H1 (cell line): Measurements from ENCODE around the gene DHRS9. TPM values are rescaled to one million over a fixed set of nuclear protein-coding genes. Genes with fewer than 3 reads are reported as not detected.

ENCODE experiments used
- CTCF ChIA-PET: fragments of 300-600 bp; sonication (Branson Sonifier 250); formaldehyde crosslinking; loops from one replicate; lab custom pipeline; 2021; ENCODE audit not compliant: partially characterized antibody; lab: Charles Lee
- POLR2A ChIA-PET: fragments of 300-600 bp; sonication (Branson Sonifier 250); formaldehyde crosslinking; loops from one replicate; lab custom pipeline; 2021; ENCODE audit warnings: inconsistent platforms; ENCODE audit not compliant: partially characterized antibody; lab: Charles Lee
- DNase-seq, 2 experiments: peaks; one replicate each; pipeline versions ENCODE4 v3.0.0 to v3.0.0-alpha.2; 2010 to 2022; ENCODE audit warnings: low spot score in 2 of 2, low read depth in 1 of 2, mixed read lengths in 1 of 2
- FAIRE-seq: peaks from 2 replicates; lab custom pipeline; 2011; peaks lifted over from hg19 to GRCh38; lab: Jason Lieb, UNC
- H2AFZ ChIP-seq: 2 replicates; pipeline ENCODE4 v1.8.1; 2012; ENCODE audit warnings: low read length, inconsistent platforms
- H2AK5ac ChIP-seq: 2 replicates; pipeline ENCODE4 v1.6.1; 2013; ENCODE audit warnings: low read depth, low read length
- H2BK120ac ChIP-seq: replicated peaks from 2 replicates; pipeline ENCODE3; 2013; ENCODE audit warnings: low read depth, low read length, inconsistent platforms
- H2BK12ac ChIP-seq: 2 replicates; pipeline ENCODE4 v1.6.1; 2013; ENCODE audit warnings: low read depth, low read length
- H2BK15ac ChIP-seq: 2 replicates; pipeline ENCODE4 v1.6.1; 2013; ENCODE audit warnings: low read length
- H2BK20ac ChIP-seq: 2 replicates; pipeline ENCODE4 v1.6.1; 2013; ENCODE audit warnings: low read length
- H2BK5ac ChIP-seq: 2 replicates; pipeline ENCODE4 v1.6.1; 2013; ENCODE audit warnings: low read depth, low read length
- H3K14ac ChIP-seq: 2 replicates; pipeline ENCODE4 v1.6.1; 2013; ENCODE audit warnings: inconsistent platforms; ENCODE audit not compliant: insufficient read length
- H3K18ac ChIP-seq: 2 replicates; pipeline ENCODE4 v1.6.1; 2013; ENCODE audit warnings: low read length; ENCODE audit errors: extremely low read depth
- H3K23ac ChIP-seq: 2 replicates; pipeline ENCODE4 v1.6.1; 2013; ENCODE audit warnings: inconsistent platforms; ENCODE audit not compliant: insufficient read length
- H3K23me2 ChIP-seq: 2 replicates; pipeline ENCODE4 v1.6.1; 2013; ENCODE audit warnings: low read depth, low read length
- H3K27ac ChIP-seq: 2 replicates; pipeline ENCODE4 v1.6.1; 2011; ENCODE audit warnings: low read depth, low read length, inconsistent platforms
- H3K27me3 ChIP-seq, 4 experiments: replicated peaks in 1 of 4; 1 replicate in 1 of 4; 2 replicates in 3 of 4; pipeline versions ENCODE4 v1.6.1 to v1.8.1; 2011 to 2013; ENCODE audit warnings: low read length in 3 of 4, mild to moderate bottlenecking in 3 of 4, inconsistent platforms in 2 of 4, mixed read lengths in 2 of 4, moderate library complexity in 1 of 4; ENCODE audit not compliant: control insufficient read depth in 3 of 4, insufficient read depth in 3 of 4; ENCODE audit errors: extremely low read depth in 1 of 4
- H3K36me3 ChIP-seq, 4 experiments: 2 replicates each; pipeline versions ENCODE4 v1.6.1 to v1.8.1; 2011 to 2013; ENCODE audit warnings: mild to moderate bottlenecking in 4 of 4, low read length in 3 of 4, moderate library complexity in 2 of 4, control low read depth in 1 of 4, inconsistent platforms in 1 of 4; ENCODE audit not compliant: insufficient read depth in 4 of 4, control insufficient read depth in 2 of 4
- H3K4ac ChIP-seq: replicated peaks from 2 replicates; pipeline ENCODE3; 2013; ENCODE audit warnings: low read length, low read depth, mixed read lengths, inconsistent platforms; ENCODE audit not compliant: insufficient read length
- H3K4me1 ChIP-seq, 4 experiments: replicated peaks in 1 of 4; 1 replicate in 1 of 4; 2 replicates in 3 of 4; pipeline versions ENCODE4 v1.6.1 to v1.8.1; 2011 to 2013; ENCODE audit warnings: low read length in 3 of 4, inconsistent platforms in 2 of 4, mixed read lengths in 1 of 4; ENCODE audit not compliant: insufficient read depth in 4 of 4, control insufficient read depth in 3 of 4
- H3K4me2 ChIP-seq, 2 experiments: 2 replicates each; pipeline versions ENCODE4 v1.6.1 to v1.8.1; 2011 to 2013; ENCODE audit warnings: low read depth in 2 of 2, low read length in 2 of 2, control low read depth in 1 of 2, inconsistent platforms in 1 of 2, mild to moderate bottlenecking in 1 of 2; ENCODE audit not compliant: insufficient read depth in 1 of 2
- H3K4me3 ChIP-seq, 4 experiments: fragments of 200-600, 300-600 bp in 1 of 4; sonication (generic), shearing (Covaris generic), sonication (Bioruptor Twin) in 1 of 4; 2 replicates each; pipeline versions ENCODE4 v1.5.1 to v1.8.1; 2011 to 2016; ENCODE audit warnings: low read length in 4 of 4, low read depth in 3 of 4, control low read depth in 2 of 4, inconsistent platforms in 2 of 4, mild to moderate bottlenecking in 2 of 4, mixed read lengths in 1 of 4, moderate library complexity in 1 of 4; ENCODE audit not compliant: insufficient read depth in 2 of 4; ENCODE audit errors: extremely low read depth in 1 of 4
- H3K56ac ChIP-seq: replicated peaks from 2 replicates; pipeline ENCODE3; 2013; ENCODE audit warnings: low read depth, mild to moderate bottlenecking, mixed read lengths, low read length, inconsistent platforms; ENCODE audit not compliant: insufficient read length
- H3K79me1 ChIP-seq: 2 replicates; pipeline ENCODE4 v1.6.1; 2013; ENCODE audit warnings: low read depth, low read length, control low read depth
- H3K79me2 ChIP-seq, 2 experiments: 2 replicates each; pipeline versions ENCODE4 v1.6.1 to v1.8.1; 2012 to 2013; ENCODE audit warnings: low read length in 2 of 2, mild to moderate bottlenecking in 2 of 2, inconsistent platforms in 1 of 2; ENCODE audit not compliant: insufficient read depth in 2 of 2, control insufficient read depth in 1 of 2
- H3K9ac ChIP-seq, 4 experiments: replicated peaks in 1 of 4; 1 replicate in 1 of 4; 2 replicates in 3 of 4; pipeline versions ENCODE4 v1.6.1 to v1.8.1; 2011 to 2013; ENCODE audit warnings: low read depth in 3 of 4, low read length in 3 of 4, control low read depth in 2 of 4, mild to moderate bottlenecking in 2 of 4, moderate library complexity in 2 of 4, inconsistent platforms in 1 of 4; ENCODE audit errors: extremely low read depth in 1 of 4
- H3K9me3 ChIP-seq, 2 experiments: 2 replicates each; pipeline versions ENCODE4 v1.6.1 to v1.8.1; 2012 to 2013; ENCODE audit warnings: mild to moderate bottlenecking in 2 of 2, moderate library complexity in 2 of 2, control low read depth in 1 of 2, inconsistent platforms in 1 of 2, low read depth in 1 of 2, low read length in 1 of 2, mixed read lengths in 1 of 2; ENCODE audit not compliant: insufficient read depth in 2 of 2
- H4K20me1 ChIP-seq, 2 experiments: replicated peaks in 1 of 2; 2 replicates each; pipeline versions ENCODE3 to v1.8.1; 2011 to 2013; ENCODE audit warnings: inconsistent platforms in 2 of 2, low read length in 2 of 2, mild to moderate bottlenecking in 1 of 2; ENCODE audit not compliant: insufficient read depth in 2 of 2, control insufficient read depth in 1 of 2
- H4K5ac ChIP-seq: 2 replicates; pipeline ENCODE4 v1.6.1; 2013; ENCODE audit warnings: low read length, low read depth, mixed read lengths, inconsistent platforms; ENCODE audit not compliant: insufficient read length
- H4K8ac ChIP-seq: 2 replicates; pipeline ENCODE4 v1.8.0; 2013; ENCODE audit warnings: mild to moderate bottlenecking, moderate library complexity, low read length, inconsistent platforms; ENCODE audit not compliant: insufficient read depth; ENCODE audit errors: extremely low read depth
- H4K91ac ChIP-seq: replicated peaks from 2 replicates; pipeline ENCODE3; 2013; ENCODE audit warnings: low read length, mixed read lengths, inconsistent platforms; ENCODE audit not compliant: insufficient read length
- CBX5 ChIP-seq: fragments of 300-800, 300-1000 bp; sonication (generic); IDR thresholded peaks from 2 replicates; pipeline ENCODE4 v1.7.1; 2016; ENCODE audit warnings: antibody characterized with exemption, low read length, low read depth
- CBX8 ChIP-seq: fragments of 300-800, 300-1000 bp; sonication (generic); IDR thresholded peaks from 2 replicates; pipeline ENCODE4 v1.7.1; 2016; ENCODE audit warnings: low read depth, low read length, borderline replicate concordance
- CEBPB ChIP-seq: IDR thresholded peaks from 2 replicates; pipeline ENCODE4 v1.6.1; 2012; ENCODE audit warnings: low read depth, low read length
- CTCF ChIP-seq, 3 experiments: IDR thresholded peaks; 1 replicate in 2 of 3; 2 replicates in 1 of 3; pipeline versions ENCODE4 v1.5.1 to v1.6.1; 2011; ENCODE audit warnings: low read length in 3 of 3, mild to moderate bottlenecking in 3 of 3, inconsistent platforms in 2 of 3, low read depth in 1 of 3, moderate library complexity in 1 of 3; ENCODE audit not compliant: insufficient read depth in 1 of 3; ENCODE audit errors: control extremely low read depth in 1 of 3
- EZH2 ChIP-seq: fragments of 200-600 bp; sonication (generic); IDR thresholded peaks from 2 replicates; pipeline ENCODE4 v1.7.1; 2012; ENCODE audit warnings: low read depth, mild to moderate bottlenecking, moderate library complexity, low read length, inconsistent platforms; ENCODE audit not compliant: severe bottlenecking
- GTF2F1 ChIP-seq: IDR thresholded peaks from 2 replicates; pipeline ENCODE4 v1.6.1; 2012; ENCODE audit warnings: low read depth, low read length, improper control_type of control experiment, borderline replicate concordance
- KDM1A ChIP-seq: fragments of 200-600, 300-600 bp; sonication (generic); IDR thresholded peaks from 2 replicates; pipeline ENCODE4 v1.7.1; 2016; ENCODE audit warnings: mild to moderate bottlenecking, low read length, borderline replicate concordance
- KDM5A ChIP-seq: fragments of 200-600 bp; IDR thresholded peaks from 2 replicates; pipeline ENCODE4 v1.7.1; 2012; ENCODE audit warnings: mild to moderate bottlenecking, low read length, inconsistent platforms, mixed read lengths
- POLR2A ChIP-seq, 2 experiments: IDR thresholded peaks; 1 replicate in 1 of 2; 2 replicates in 1 of 2; pipeline ENCODE4 v1.6.1; 2011; ENCODE audit warnings: low read depth in 2 of 2, low read length in 2 of 2, mild to moderate bottlenecking in 2 of 2; ENCODE audit errors: control extremely low read depth in 1 of 2
- POLR2AphosphoS5 ChIP-seq: IDR thresholded peaks from 2 replicates; pipeline ENCODE4 v1.6.1; 2011; ENCODE audit warnings: low read depth, low read length
- RXRA ChIP-seq: IDR thresholded peaks from 2 replicates; pipeline ENCODE4 v1.6.1; 2011; ENCODE audit warnings: low read depth, mild to moderate bottlenecking, low read length, moderate library complexity; ENCODE audit not compliant: insufficient read depth
- SP1 ChIP-seq: IDR thresholded peaks from 2 replicates; pipeline ENCODE4 v1.6.1; 2011; ENCODE audit warnings: low read depth, low read length
- WGBS, 2 experiments: shearing (Covaris generic) in 1 of 2; methylation state at CpG; one replicate each; pipeline versions ENCODE4 v1.1.6 to v1.1.7; 2013 to 2015; ENCODE audit warnings: low lambda C conversion rate in 2 of 2, mixed read lengths in 2 of 2, inconsistent platforms in 1 of 2, low coverage in 1 of 2, missing lambda C conversion rate in 1 of 2; ENCODE audit not compliant: insufficient replicate concordance in 2 of 2, insufficient coverage in 1 of 2, insufficient read length in 1 of 2; ENCODE audit errors: extremely low coverage in 1 of 2, missing lambda C conversion rate in 1 of 2; 5-methylcytosine and 5-hydroxymethylcytosine counted together
- polyA plus RNA-seq, 7 experiments: library from polyadenylated mRNA; depleted of rRNA in 3 of 7; stranded (reverse) in 5 of 7; unstranded in 2 of 7; fragments of >200 nt in 5 of 7; fragments of 200-250 nt in 2 of 7; gene quantifications; 1 replicate in 5 of 7; 2 replicates in 1 of 7; 4 replicates in 1 of 7; pipeline versions ENCODE4 v1.2.1 to v1.2.3, GENCODE V29; 2011 to 2013; ENCODE audit warnings: missing spikeins in 2 of 7, mixed read lengths in 2 of 7
- total RNA-seq: library from RNA; stranded (reverse); fragmentation: NEBNext Ultra II Directional; extraction: Animal tissue kit (Norgen Biotek cat#: 25700); gene quantifications from 2 replicates; pipeline ENCODE4 v1.2.1, GENCODE V29; 2021

The DHRS9 gene
- total and polyA plus RNA-seq, 2 of the 8 experiments (the other 6 are each of a cell fraction or from before 2014, with no cell fraction given), result not detected

- Histone ChIP-seq H3K23ac (no peak overlapping the region), H2BK120ac (no peak overlapping the region), H3K9ac (no peak overlapping the region), H4K20me1 (no peaks in the 10 kb centered on the region), H3K79me2 (no peaks in the 10 kb centered on the region), H2BK20ac (no peak overlapping the region), H3K14ac (no peak overlapping the region), H3K56ac (no peak overlapping the region), H3K79me1 (no peaks in the 10 kb centered on the region), H3K4me3 (no peak overlapping the region), H3K4me2 (no peak overlapping the region), H4K8ac (no peak overlapping the region), H3K23me2 (no peaks in the 10 kb centered on the region; the same call in 1 of the 2 replicates), H3K27ac (no peak overlapping the region), H3K36me3 (no peaks in the 10 kb centered on the region), H2BK5ac (no peak overlapping the region), H2BK15ac (no peak overlapping the region), H3K18ac (no peak overlapping the region), H2AK5ac (no peak overlapping the region), H3K4me1 (0 out of 7 replicates have a peak, but pooled peaks cover 0 to 3% (median 0%) of the 10 kb centered on the region in 4 experiments), H4K5ac (no peak overlapping the region), H2BK12ac (no peak overlapping the region), H3K9me3 (no peaks in the 10 kb centered on the region), H2AFZ (0 out of 2 replicates have a peak overlapping the region, but pooled peaks have one; percentile 14), H4K91ac (no peak overlapping the region), H3K27me3 (no peaks in the 10 kb centered on the region), H3K4ac (no peak overlapping the region)
- FAIRE-seq (no peak), DNase-seq (no peak)
- POLR2A ChIA-PET, result no interaction called here
- CTCF ChIA-PET, result interaction anchor here (0.6 to 1.2 kb wide), 3 partner anchors 10 to 20 kb away, joined by 3 to 4 read pairs (median 3); no protein-coding TSS in a partner anchor
- WGBS, 2 experiments, result 75% methylated on average over 2 of the region's 2 CpGs; no CpG with 5 or more reads in 1 of the 2 experiments
- TF ChIP-seq EZH2 (no peak), CBX8 (no peak), POLR2A (IDR thresholded peaks at IDR 0.05; ENCODE audit: control extremely low read depth in 1 of 2, low read depth in 2 of 2, low read length in 2 of 2) (no peak), GTF2F1 (no peak), CBX5 (no peak), SP1 (no peak), CEBPB (no peak), KDM1A (no peak), KDM5A (no peak), POLR2AphosphoS5 (no peak), CTCF (IDR thresholded peaks at IDR 0.05; ENCODE audit: control extremely low read depth in 1 of 3, insufficient read depth in 1 of 3, low read depth in 1 of 3, low read length in 3 of 3) (no peak), RXRA (no peak)
Measured at GRCh38 chr2:169089182-169089581, 19.8 kb downstream of the DHRS9 start.
